HepG2 (cell line): ENCODE results near the gene KRT17. TPM values are rescaled to one million over a fixed set of nuclear protein-coding genes. Genes with fewer than 3 reads are reported as not detected.

Experiments used
- AGO2 ChIP-seq: fragments of 200-400 bp; formaldehyde crosslinking; optimal IDR thresholded peaks from 2 replicates; pipeline ENCODE3; 2017; ENCODE audit warnings: mild to moderate bottlenecking, low read depth, low read length, moderate library complexity
- ELF1 ChIP-seq: sonication (generic); formaldehyde crosslinking; IDR thresholded peaks from 2 replicates; pipeline ENCODE4 v1.4.0; 2020; ENCODE audit warnings: missing genetic modification reagents
- ELF3 ChIP-seq: IDR thresholded peaks from 2 replicates; pipeline ENCODE4 v1.6.1; 2016; ENCODE audit warnings: missing genetic modification reagents, missing compliant biosample characterization
- FOXO1 ChIP-seq: sonication (generic); formaldehyde crosslinking; IDR thresholded peaks from 2 replicates; pipeline ENCODE4 v1.4.0; 2020; ENCODE audit warnings: missing genetic modification reagents
- GATAD2A ChIP-seq: IDR thresholded peaks from 2 replicates; pipeline ENCODE4 v1.6.1; 2016
- IRF1 ChIP-seq: sonication (generic); formaldehyde crosslinking; IDR thresholded peaks from 2 replicates; pipeline ENCODE4 v1.4.0; 2020; ENCODE audit warnings: low read depth, mild to moderate bottlenecking, missing genetic modification reagents
- KDM1A ChIP-seq: IDR thresholded peaks from 2 replicates; pipeline ENCODE4 v1.6.1; 2016; ENCODE audit warnings: missing compliant biosample characterization
- KLF11 ChIP-seq: IDR thresholded peaks from 2 replicates; pipeline ENCODE4 v1.6.1; 2016; ENCODE audit warnings: missing compliant biosample characterization
- PRPF4 ChIP-seq: fragments of 200-400 bp; formaldehyde crosslinking; IDR thresholded peaks from 2 replicates; pipeline ENCODE4 v1.6.1; 2016; ENCODE audit warnings: low read length, low read depth; ENCODE audit not compliant: poor library complexity, severe bottlenecking
- REPIN1 ChIP-seq: sonication (generic); formaldehyde crosslinking; IDR thresholded peaks from 2 replicates; pipeline ENCODE4 v1.8.0; 2022; ENCODE audit warnings: missing genetic modification reagents, low read depth, mild to moderate bottlenecking, borderline replicate concordance
- TBX2 ChIP-seq: sonication (generic); formaldehyde crosslinking; IDR thresholded peaks from 2 replicates; pipeline ENCODE4 v1.5.0; 2020; ENCODE audit warnings: missing genetic modification reagents, mild to moderate bottlenecking, borderline replicate concordance
- THAP11 ChIP-seq: IDR thresholded peaks from 2 replicates; pipeline ENCODE4 v1.6.1; 2016; ENCODE audit warnings: missing biosample characterization, missing genetic modification reagents
- TRAFD1 ChIP-seq: sonication (generic); formaldehyde crosslinking; IDR thresholded peaks from 2 replicates; pipeline ENCODE4 v1.5.1; 2020; ENCODE audit warnings: missing genetic modification reagents, mild to moderate bottlenecking, borderline replicate concordance
- ZBTB14 ChIP-seq: sonication (generic); formaldehyde crosslinking; IDR thresholded peaks from 2 replicates; pipeline ENCODE4 v1.4.0; 2020; ENCODE audit warnings: missing genetic modification reagents
- ZFP82 ChIP-seq: sonication (generic); formaldehyde crosslinking; IDR thresholded peaks from 2 replicates; pipeline ENCODE4 v1.5.1; 2020; ENCODE audit warnings: mild to moderate bottlenecking, missing genetic modification reagents, borderline replicate concordance
- ZNF138 ChIP-seq: sonication (generic); formaldehyde crosslinking; IDR thresholded peaks from 2 replicates; pipeline ENCODE4 v1.5.0; 2020; ENCODE audit warnings: mild to moderate bottlenecking, low read depth, missing genetic modification reagents
- ZNF253 ChIP-seq: sonication (generic); formaldehyde crosslinking; IDR thresholded peaks from 2 replicates; pipeline ENCODE4 v1.8.0; 2022; ENCODE audit warnings: mild to moderate bottlenecking, missing genetic modification reagents, borderline replicate concordance
- ZNF296 ChIP-seq: sonication (generic); formaldehyde crosslinking; conservative IDR thresholded peaks from 2 replicates; pipeline ENCODE4 v1.5.0; 2020; ENCODE audit warnings: mild to moderate bottlenecking, missing genetic modification reagents
- ZNF326 ChIP-seq: sonication (generic); formaldehyde crosslinking; IDR thresholded peaks from 2 replicates; pipeline ENCODE4 v1.4.0; 2020; ENCODE audit warnings: missing genetic modification reagents, borderline replicate concordance
- ZNF607 ChIP-seq: sonication (generic); formaldehyde crosslinking; IDR thresholded peaks from 2 replicates; pipeline ENCODE4 v1.5.1; 2020; ENCODE audit warnings: missing genetic modification reagents, mild to moderate bottlenecking, borderline replicate concordance
- ZNF629 ChIP-seq: sonication (generic); formaldehyde crosslinking; conservative IDR thresholded peaks from 2 replicates; pipeline ENCODE4 v1.5.0; 2020; ENCODE audit warnings: missing genetic modification reagents
- ZNF879 ChIP-seq: sonication (generic); formaldehyde crosslinking; IDR thresholded peaks from 2 replicates; pipeline ENCODE4 v1.8.1; 2023; ENCODE audit warnings: missing genetic modification reagents
- ZSCAN5A ChIP-seq: sonication (generic); formaldehyde crosslinking; IDR thresholded peaks from 2 replicates; pipeline ENCODE4 v1.8.0; 2022; ENCODE audit warnings: mild to moderate bottlenecking, missing genetic modification reagents, borderline replicate concordance
- polyA plus RNA-seq, 8 experiments: library from polyadenylated mRNA; depleted of rRNA in 3 of 8; stranded (reverse) in 7 of 8; unstranded in 1 of 8; fragments of >200 nt; fragmentation: Illumina TruSeq in 4 of 8; extraction: Trizol in 4 of 8; gene quantifications; 2 replicates each; pipeline versions ENCODE4 v1.2.1 to v1.2.3, GENCODE V29; 2011 to 2016; ENCODE audit warnings: low read depth in 4 of 8, missing spikeins in 1 of 8, mixed read lengths in 1 of 8; ENCODE audit not compliant: insufficient read depth in 1 of 8
- total RNA-seq, 5 experiments: library from RNA; depleted of rRNA; stranded (reverse); fragments of >200 nt; fragmentation: Illumina TruSeq; extraction: Trizol; gene quantifications; 2 replicates each; pipeline ENCODE4 v1.2.3, GENCODE V29; 2016; ENCODE audit warnings: low read depth in 1 of 5

The KRT17 gene
- total and polyA plus RNA-seq, 2 of the 13 experiments (the other 11 are each of a cell fraction or from before 2014, with no cell fraction given): 0.38 to 0.82 TPM

- TF ChIP-seq TRAFD1 (CRISPR knock-in tag) (0 out of 2 replicates have a peak, but pooled peaks have one; percentile 92), AGO2 (no peak), GATAD2A (peak; percentile 61; the same call in 1 of the 2 replicates), ELF3 (peak; percentile 95), ZNF629 (0 out of 2 replicates have a peak, but pooled peaks have one; percentile 22), ZNF607 (CRISPR knock-in tag) (no peak), ELF1 (peak; percentile 75), ZBTB14 (CRISPR knock-in tag) (no peak), ZNF138 (CRISPR knock-in tag) (no peak), KDM1A (CRISPR knock-in tag) (no peak), FOXO1 (CRISPR knock-in tag) (peak; percentile 59; the same call in 1 of the 2 replicates), ZFP82 (0 out of 2 replicates have a peak, but pooled peaks have one; percentile 60), THAP11 (CRISPR knock-in tag) (peak; percentile 31; the same call in 1 of the 2 replicates), ZNF296 (CRISPR knock-in tag) (no peak), ZNF879 (CRISPR knock-in tag) (no peak), KLF11 (CRISPR knock-in tag) (no peak), TBX2 (CRISPR knock-in tag) (peak; percentile 25; the same call in 1 of the 2 replicates), IRF1 (CRISPR knock-in tag) (no peak), REPIN1 (CRISPR knock-in tag) (no peak; the same call in 1 of the 2 replicates), ZNF326 (no peak), PRPF4 (no peak), ZSCAN5A (CRISPR knock-in tag) (no peak), ZNF253 (CRISPR knock-in tag) (no peak)
These were observed 24.2 kb upstream of the KRT17 start (continued) for GRCh38 chr17:41648411-41649195.
